Kidney (tissue), 14 donors: ENCODE data around the gene ARRDC5. TPM values are rescaled to one million over a fixed set of nuclear protein-coding genes. Genes with fewer than 3 reads are reported as not detected.
"Not testable (repeated sequence)": the region's sequence is repeated elsewhere in the genome, so short reads cannot be mapped to it uniquely, and the experiment has no call there.

ENCODE experiments used
- DNase-seq, 5 donors: peaks; one replicate each; pipeline ENCODE4 v3.0.0-alpha.2; 2013 to 2020
- FAIRE-seq: peaks from 2 replicates; lab custom pipeline; 2012; peaks lifted over from hg19 to GRCh38; lab: Jason Lieb, UNC
- H3K27ac ChIP-seq, 2 donors: one replicate each; pipeline ENCODE4 v1.7.0; 2013; ENCODE audit warnings: low read depth in 2 of 2, low read length in 2 of 2, inconsistent platforms in 1 of 2
- H3K27me3 ChIP-seq: one replicate; pipeline ENCODE4 v1.7.1; 2013; ENCODE audit warnings: low read length, inconsistent platforms; ENCODE audit not compliant: control insufficient read depth, insufficient read depth
- H3K36me3 ChIP-seq, 3 donors: one replicate each; pipeline versions ENCODE4 v1.7.0 to v1.7.1; 2013; ENCODE audit warnings: low read length in 3 of 3, control low read depth in 1 of 3, inconsistent platforms in 1 of 3; ENCODE audit not compliant: insufficient read depth in 3 of 3, control insufficient read depth in 2 of 3
- H3K4me1 ChIP-seq, 3 donors: one replicate each; pipeline versions ENCODE4 v1.7.0 to v1.7.1; 2013; ENCODE audit warnings: low read length in 3 of 3, inconsistent platforms in 1 of 3, low read depth in 1 of 3; ENCODE audit not compliant: control insufficient read depth in 2 of 3, insufficient read depth in 2 of 3
- H3K4me3 ChIP-seq, 3 donors: one replicate each; pipeline versions ENCODE4 v1.7.0 to v1.8.1; 2013; ENCODE audit warnings: low read length in 3 of 3, control low read depth in 1 of 3, inconsistent platforms in 1 of 3
- H3K9ac ChIP-seq, 3 donors: one replicate each; pipeline versions ENCODE4 v1.7.0 to v1.7.1; 2013; ENCODE audit warnings: low read length in 3 of 3, control low read depth in 1 of 3, inconsistent platforms in 1 of 3
- H3K9me3 ChIP-seq, 3 donors: one replicate each; pipeline versions ENCODE4 v1.7.0 to v1.7.1; 2013; ENCODE audit warnings: low read length in 3 of 3, control low read depth in 1 of 3, inconsistent platforms in 1 of 3; ENCODE audit not compliant: control insufficient read depth in 2 of 3, insufficient read depth in 1 of 3
- intact Hi-C: fragments of 100-400 bp; cut with DNase I; formaldehyde crosslinking; loops from one replicate; pipeline ENCODE4 v1.11.1; 2022
- polyA plus RNA-seq: library from polyadenylated mRNA; stranded (reverse); fragments of 350-450 nt; fragmentation: Illumina TruSeq; extraction: RNeasy Lipid Tissue Mini Kit (QIAGEN cat#74804); gene quantifications from one replicate; pipeline ENCODE4 v1.2.3, GENCODE V29; 2014; ENCODE audit warnings: low read depth, low replicate concordance; ENCODE audit not compliant: insufficient read depth
- total RNA-seq: library from RNA; stranded (reverse); fragmentation: NEBNext Ultra II Directional; extraction: Animal tissue kit (Norgen Biotek cat#: 25700); gene quantifications from one replicate; pipeline ENCODE4 v1.2.1, GENCODE V29; 2021
- TF ChIP-seq, protein P1 (sequence below): IDR thresholded peaks from 3 replicates; pipeline ENCODE4 v1.5.1; 2012; ENCODE audit warnings: mild to moderate bottlenecking, moderate library complexity, borderline replicate concordance; ENCODE audit not compliant: insufficient read depth; ENCODE audit errors: extremely low read depth
- donor health status: control.
- donor health status: control.
- donor health status: control.
- donor health status: control.
- donor health status: control.
- donor health status: DM: yes; HTN: yes; CAD: no.
- donor health status: Normal renal cell carcinoma (clear cell type).

Gene ARRDC5
- total and polyA plus RNA-seq, 2 donors from 2014 or later = 1.4 TPM; not detected in 1

DNA sequence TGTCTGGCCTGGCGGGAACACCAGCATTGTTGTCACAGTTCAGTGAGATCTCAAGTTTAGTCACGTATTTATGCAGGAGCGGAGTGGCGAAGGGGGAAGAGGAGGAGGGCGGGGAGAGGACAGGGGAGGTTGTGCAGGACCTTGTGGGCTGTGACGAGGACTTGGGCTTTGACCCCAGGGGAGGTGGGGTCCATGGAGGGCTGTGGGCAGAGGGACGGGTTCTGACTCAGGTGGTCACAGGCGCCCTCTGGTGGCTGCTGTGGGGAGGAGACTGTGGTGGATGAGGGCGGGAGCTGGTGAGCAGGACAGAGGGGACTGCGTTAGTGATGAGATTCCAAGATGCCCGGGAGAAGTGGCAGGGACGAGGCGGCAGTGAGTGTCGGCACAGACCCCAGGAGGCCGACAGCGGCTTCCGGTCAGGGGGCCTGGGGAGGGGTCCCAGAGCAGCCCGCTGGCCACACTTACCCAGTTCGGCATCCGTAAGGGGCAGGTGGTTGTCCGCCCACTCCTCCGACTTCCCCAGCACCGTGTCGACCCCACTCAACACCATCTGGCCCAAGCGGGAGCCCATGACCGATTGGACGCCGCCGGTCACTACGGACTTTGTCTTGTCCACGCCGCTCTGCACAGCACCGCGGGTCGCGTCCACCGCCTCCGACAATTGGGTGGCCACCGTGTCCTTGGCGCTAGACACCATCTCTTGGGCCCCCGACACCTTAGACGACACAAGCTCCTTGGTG, 51.0 kb downstream of the ARRDC5 start:
- peaks cover 0 to 2% (median 0%) of the 10 kb centered on the region in 3 donors for H3K36me3 ChIP-seq
- no peak for FAIRE-seq
- DNase-seq = peak; percentile 93 to 96 (median 95)

DNA sequence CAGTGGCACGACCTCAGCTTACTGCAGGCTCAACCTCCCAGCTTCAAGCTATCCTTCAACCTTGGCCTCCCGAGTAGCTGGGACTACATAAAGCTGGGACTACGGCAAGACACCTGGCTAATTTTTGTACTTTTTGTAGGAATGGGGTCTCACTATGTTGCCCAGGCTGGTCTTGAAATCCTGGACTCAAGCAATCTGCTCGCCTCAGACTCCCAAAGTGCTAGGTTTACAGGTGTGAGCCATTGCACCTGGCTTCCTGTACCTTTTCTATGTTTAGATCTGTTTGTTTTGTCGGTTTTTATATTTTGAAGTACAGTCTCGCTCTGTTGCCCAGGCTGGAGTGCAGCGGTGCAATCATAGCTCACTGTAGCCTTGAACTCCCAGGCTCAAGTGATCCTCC, 53.7 kb downstream of the ARRDC5 start:
- Histone ChIP-seq H3K4me1 (peaks cover 0 to 6% (median 0%) of the 10 kb centered on the region in 3 donors), H3K27ac (no peak overlapping the region), H3K27me3 (no peaks in the 10 kb centered on the region), H3K9ac (no peak overlapping the region), H3K4me3 (no peak overlapping the region), H3K9me3 (no peaks in the 10 kb centered on the region), H3K36me3 (no peaks in the 10 kb centered on the region)
- intact Hi-C loops = no loop called here
- no peak for FAIRE-seq
- TF ChIP-seq, protein P1, sequence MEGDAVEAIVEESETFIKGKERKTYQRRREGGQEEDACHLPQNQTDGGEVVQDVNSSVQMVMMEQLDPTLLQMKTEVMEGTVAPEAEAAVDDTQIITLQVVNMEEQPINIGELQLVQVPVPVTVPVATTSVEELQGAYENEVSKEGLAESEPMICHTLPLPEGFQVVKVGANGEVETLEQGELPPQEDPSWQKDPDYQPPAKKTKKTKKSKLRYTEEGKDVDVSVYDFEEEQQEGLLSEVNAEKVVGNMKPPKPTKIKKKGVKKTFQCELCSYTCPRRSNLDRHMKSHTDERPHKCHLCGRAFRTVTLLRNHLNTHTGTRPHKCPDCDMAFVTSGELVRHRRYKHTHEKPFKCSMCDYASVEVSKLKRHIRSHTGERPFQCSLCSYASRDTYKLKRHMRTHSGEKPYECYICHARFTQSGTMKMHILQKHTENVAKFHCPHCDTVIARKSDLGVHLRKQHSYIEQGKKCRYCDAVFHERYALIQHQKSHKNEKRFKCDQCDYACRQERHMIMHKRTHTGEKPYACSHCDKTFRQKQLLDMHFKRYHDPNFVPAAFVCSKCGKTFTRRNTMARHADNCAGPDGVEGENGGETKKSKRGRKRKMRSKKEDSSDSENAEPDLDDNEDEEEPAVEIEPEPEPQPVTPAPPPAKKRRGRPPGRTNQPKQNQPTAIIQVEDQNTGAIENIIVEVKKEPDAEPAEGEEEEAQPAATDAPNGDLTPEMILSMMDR = no peak
- DNase-seq = no peak

More for the DNA sequence above, 51.0 kb downstream of the ARRDC5 start:
- no peaks in the 10 kb centered on the region for H3K27me3 ChIP-seq
- peak overlapping the region in 1 of 3 donors; percentile 15 for H3K9ac ChIP-seq
- peak overlapping the region; percentile 13 to 37 for H3K27ac ChIP-seq
- TF ChIP-seq, protein P1 = peak; percentile 93
- H3K4me1 ChIP-seq = peaks cover 0 to 6% (median 0%) of the 10 kb centered on the region in 3 donors
- intact Hi-C loops = loop anchor here (5.0 kb wide), 1 partner anchor 44 kb away; no protein-coding TSS in a partner anchor
- H3K9me3 ChIP-seq = no peaks in the 10 kb centered on the region
- H3K4me3 ChIP-seq = no peak overlapping the region

DNA sequence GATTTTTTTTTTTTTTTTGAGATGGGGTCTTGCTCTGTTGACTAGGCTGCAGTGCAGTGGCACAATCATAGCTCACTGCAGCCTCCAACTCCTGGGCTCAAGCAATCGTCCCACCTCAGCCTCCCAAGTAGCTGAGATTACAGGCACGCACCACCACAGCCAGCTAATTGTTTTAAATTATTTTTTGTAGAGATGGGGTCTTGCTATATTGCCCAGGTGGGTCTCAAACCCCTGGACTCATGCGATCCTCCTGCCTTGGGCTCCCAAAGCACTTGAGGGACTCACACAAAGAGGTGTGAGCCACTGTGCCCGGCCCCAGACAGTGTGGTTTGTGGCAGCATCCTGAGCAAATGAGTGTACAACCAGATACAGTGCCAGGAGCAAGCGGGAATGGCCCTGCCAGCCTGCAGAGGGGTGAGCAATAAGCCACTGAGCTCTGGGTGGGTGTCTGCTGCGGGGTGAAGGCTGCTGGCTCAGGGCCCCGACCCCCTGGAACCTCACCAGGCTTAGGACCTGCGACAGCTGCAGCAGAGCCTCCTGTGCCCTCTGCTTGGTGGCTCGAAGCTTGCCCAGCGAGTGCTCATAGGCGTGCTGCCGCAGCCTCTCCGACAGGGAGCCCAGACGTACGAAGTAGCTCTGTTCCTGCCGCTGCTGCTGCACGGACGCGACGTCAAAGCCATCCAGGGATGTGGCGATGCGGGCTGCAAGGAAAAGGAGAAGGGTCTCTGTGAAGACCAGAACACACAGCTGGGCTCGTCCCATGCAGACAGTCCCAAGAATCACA, 55.3 kb downstream of the ARRDC5 start:
- no peaks in the 10 kb centered on the region for H3K9me3 ChIP-seq
- DNase-seq (no peak), FAIRE-seq (no peak)
- H3K27me3 ChIP-seq = no peaks in the 10 kb centered on the region
- H3K36me3 ChIP-seq = no peaks in the 10 kb centered on the region
- TF ChIP-seq, protein P1 = no peak
- no peak overlapping the region for H3K4me3 ChIP-seq
- no peak overlapping the region for H3K27ac ChIP-seq
- intact Hi-C loops = no loop called here
- peaks cover 0 to 6% (median 0%) of the 10 kb centered on the region in 3 donors for H3K4me1 ChIP-seq
- H3K9ac ChIP-seq = no peak overlapping the region

DNA sequence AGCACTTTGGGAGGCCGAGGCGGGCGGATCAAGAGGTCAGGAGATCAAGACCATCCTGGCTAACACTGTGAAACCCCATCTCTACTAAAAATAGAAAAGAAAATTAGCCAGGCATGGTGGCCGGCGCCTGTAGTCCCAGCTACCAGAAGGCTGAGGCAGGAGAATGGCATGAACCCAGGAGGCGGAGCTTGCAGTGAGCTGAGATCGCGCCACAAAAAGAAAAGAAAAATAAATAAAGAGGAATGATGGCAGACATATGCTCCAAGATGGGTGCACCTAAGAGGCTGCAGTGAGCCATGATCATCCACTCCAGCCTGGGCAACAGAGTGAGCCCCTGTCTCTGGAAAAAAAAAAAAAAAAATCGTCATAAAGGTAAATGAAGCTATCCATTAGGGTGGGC, 56.7 kb downstream of the ARRDC5 start:
- H3K9ac ChIP-seq, DNase-seq, H3K4me1 ChIP-seq, FAIRE-seq, H3K27ac ChIP-seq, H3K36me3 ChIP-seq, H3K9me3 ChIP-seq, H3K4me3 ChIP-seq, intact Hi-C loops, H3K27me3 ChIP-seq: not testable (repeated sequence)
